ENCODE results near the gene MCM3AP.
A peak's percentile ranks its signal among the peaks of the same experiment; 100 is the strongest.

The MCM3AP gene

GRCh38 chr21:46194374-46195334 lies 90.8 kb downstream of the MCM3AP start:
- H3K9me3 ChIP-seq (ENCODE audit: insufficient read depth, low read length), result peaks cover 2% of the 10 kb centered on the region; the same call in 1 of the 2 replicates
- H3K27me3 ChIP-seq (ENCODE audit: insufficient read depth, insufficient read length), result no peaks in the 10 kb centered on the region
- peaks cover 93% of the 10 kb centered on the region for H3K36me3 ChIP-seq (ENCODE audit: insufficient read depth, insufficient read length, low read length)
- peaks cover 26% of the 10 kb centered on the region for H3K4me1 ChIP-seq (ENCODE audit: insufficient read depth, insufficient read length)
- H3K4me3 ChIP-seq (ENCODE audit: insufficient read length, low read depth), result no peak overlapping the region
- DNase-seq (ENCODE audit: low read depth, low spot score), result no peak
- TF ChIP-seq YY1 (IDR thresholded peaks at IDR 0.05; ENCODE audit: insufficient read depth, insufficient read length), result no peak
- TF ChIP-seq SUZ12 (IDR thresholded peaks at IDR 0.05; ENCODE audit: extremely low read depth, insufficient read depth, insufficient read length), result no peak
- TF ChIP-seq ZNF274 (IDR thresholded peaks at IDR 0.05; ENCODE audit: low read depth, low read length), result no peak
- no peak overlapping the region for H3K9ac ChIP-seq (ENCODE audit: insufficient read length, low read depth)

GRCh38 chr21:46193829-46194373 lies 91.5 kb downstream of the MCM3AP start:
- no peak for TF ChIP-seq SUZ12 (IDR thresholded peaks at IDR 0.05; ENCODE audit: extremely low read depth, insufficient read depth, insufficient read length)
- no peak for TF ChIP-seq ZNF274 (IDR thresholded peaks at IDR 0.05; ENCODE audit: low read depth, low read length)
- no peak for TF ChIP-seq YY1 (IDR thresholded peaks at IDR 0.05; ENCODE audit: insufficient read depth, insufficient read length)
- H3K4me1 ChIP-seq (ENCODE audit: insufficient read depth, insufficient read length), result peaks cover 31% of the 10 kb centered on the region
- H3K9ac ChIP-seq (ENCODE audit: insufficient read length, low read depth), result no peak overlapping the region
- no peaks in the 10 kb centered on the region for H3K27me3 ChIP-seq (ENCODE audit: insufficient read depth, insufficient read length)
- no peaks in the 10 kb centered on the region for H3K9me3 ChIP-seq (ENCODE audit: insufficient read depth, low read length)
- H3K36me3 ChIP-seq (ENCODE audit: insufficient read depth, insufficient read length, low read length), result peaks cover 92% of the 10 kb centered on the region
- H3K4me3 ChIP-seq (ENCODE audit: insufficient read length, low read depth), result no peak overlapping the region
- no peak for DNase-seq (ENCODE audit: low read depth, low spot score)

DNA sequence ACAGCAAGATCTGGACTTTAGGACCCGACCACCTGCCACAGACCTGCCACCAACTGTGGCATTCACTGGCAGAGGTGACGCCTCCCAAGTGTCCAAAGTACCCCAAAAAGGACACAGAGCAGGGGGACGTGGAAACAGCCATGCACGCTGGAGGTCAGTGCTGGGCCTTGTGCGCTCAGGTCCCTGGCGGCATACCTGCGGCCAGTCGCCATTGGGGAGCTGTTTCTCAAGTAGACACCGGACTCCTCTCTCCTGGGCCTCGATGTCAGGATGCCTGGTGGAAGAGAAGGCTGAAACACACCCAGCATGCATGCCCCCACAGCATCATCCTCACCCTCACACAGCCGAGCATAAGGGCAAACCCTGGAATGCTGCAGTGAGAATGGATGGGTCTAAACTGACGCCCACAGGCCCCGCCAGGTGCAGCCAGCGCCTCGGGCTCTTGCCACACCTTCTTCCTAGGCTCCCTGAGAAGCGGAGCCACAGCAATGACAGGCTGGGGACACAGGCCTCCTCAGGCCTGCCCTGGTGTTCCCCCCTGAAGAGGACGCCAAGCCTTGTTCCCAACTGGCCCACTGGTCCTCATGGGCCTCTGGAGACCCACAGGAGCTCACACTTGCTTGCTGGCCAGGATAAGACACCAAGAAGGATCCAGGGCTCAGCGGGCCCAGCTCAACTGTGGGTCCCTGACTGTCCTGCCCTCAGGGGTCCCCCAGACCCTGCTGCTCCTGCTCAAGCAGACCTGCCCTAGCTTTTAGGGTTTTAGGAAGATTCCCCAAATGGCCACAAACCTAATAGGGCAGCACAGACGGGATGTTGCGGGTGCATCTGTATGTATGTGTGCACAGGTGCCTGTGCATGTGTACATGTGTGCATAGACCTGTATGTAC lies 93.5 kb downstream of the MCM3AP start:
- Histone ChIP-seq H3K36me3 (ENCODE audit: insufficient read depth, insufficient read length, low read length) (peaks cover 88% of the 10 kb centered on the region), H3K4me3 (ENCODE audit: insufficient read length, low read depth) (no peak overlapping the region), H3K27me3 (ENCODE audit: insufficient read depth, insufficient read length) (no peaks in the 10 kb centered on the region), H3K4me1 (ENCODE audit: insufficient read depth, insufficient read length) (peaks cover 37% of the 10 kb centered on the region), H3K9ac (ENCODE audit: insufficient read length, low read depth) (peak overlapping the region; percentile 26), H3K9me3 (ENCODE audit: insufficient read depth, low read length) (no peaks in the 10 kb centered on the region)
- TF ChIP-seq ZNF274 (IDR thresholded peaks at IDR 0.05; ENCODE audit: low read depth, low read length) (no peak), SUZ12 (IDR thresholded peaks at IDR 0.05; ENCODE audit: extremely low read depth, insufficient read depth, insufficient read length) (no peak), YY1 (IDR thresholded peaks at IDR 0.05; ENCODE audit: insufficient read depth, insufficient read length) (no peak)
- DNase-seq (ENCODE audit: low read depth, low spot score), result no peak

DNA sequence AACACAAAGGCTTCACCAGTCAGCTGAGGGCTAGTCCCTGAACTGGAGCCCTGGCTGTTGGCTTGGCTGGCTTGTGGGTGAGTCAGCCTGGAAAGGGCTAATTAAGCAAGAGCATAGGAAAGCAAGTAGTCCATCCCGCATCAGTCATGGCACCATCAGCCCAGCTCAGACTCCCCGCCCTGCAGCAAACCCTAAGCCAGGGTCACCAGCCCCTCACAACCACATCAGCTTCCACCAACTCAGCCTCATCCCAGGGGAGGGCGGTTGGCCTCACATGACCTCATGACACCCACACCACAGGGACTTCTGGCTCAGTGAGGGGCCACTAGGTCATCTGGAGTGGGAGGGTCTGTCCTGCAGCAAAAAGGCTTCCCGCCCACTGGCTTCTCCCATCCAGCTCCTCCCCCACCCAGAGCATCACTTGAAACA lies 94.1 kb downstream of the MCM3AP start:
- Histone ChIP-seq H3K9ac (ENCODE audit: insufficient read length, low read depth) (peak overlapping the region; percentile 33), H3K36me3 (ENCODE audit: insufficient read depth, insufficient read length, low read length) (peaks cover 82% of the 10 kb centered on the region)

DNA sequence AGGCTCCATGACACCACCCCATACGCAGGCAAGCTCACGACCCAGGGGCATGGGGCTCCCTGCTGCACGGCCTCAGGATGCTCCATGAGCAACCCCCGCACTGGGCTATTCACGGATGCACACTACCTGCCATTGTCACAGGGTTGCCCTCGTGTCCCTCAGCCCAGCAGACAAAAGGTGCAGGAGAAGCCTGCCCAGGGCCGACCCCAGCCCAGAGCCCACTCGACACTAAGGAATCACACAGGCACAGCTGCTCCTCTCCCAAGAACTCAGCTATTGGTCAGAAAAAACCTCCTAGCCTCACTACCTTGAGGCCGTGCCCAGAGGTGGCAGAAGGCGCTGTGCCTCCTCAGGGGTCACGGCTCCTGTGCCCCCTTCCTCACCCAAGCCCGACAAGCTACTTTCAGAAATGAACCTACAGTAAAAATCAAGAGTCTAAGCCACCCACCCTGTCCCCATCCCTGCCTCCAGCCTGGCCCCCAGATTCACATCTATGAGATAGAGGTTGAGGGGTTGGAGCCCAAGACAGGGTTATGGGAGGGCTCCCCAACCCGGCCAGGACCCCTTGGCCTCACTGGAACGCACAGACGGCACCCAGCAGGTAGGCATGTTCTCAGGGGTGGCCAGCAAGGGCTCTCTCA lies 94.8 kb downstream of the MCM3AP start:
- peaks cover 75% of the 10 kb centered on the region for H3K36me3 ChIP-seq (ENCODE audit: insufficient read depth, insufficient read length, low read length)

More for the DNA sequence above, 94.1 kb downstream of the MCM3AP start:
- no peak overlapping the region for H3K4me3 ChIP-seq (ENCODE audit: insufficient read length, low read depth)
- H3K4me1 ChIP-seq (ENCODE audit: insufficient read depth, insufficient read length), result peaks cover 37% of the 10 kb centered on the region
- H3K27me3 ChIP-seq (ENCODE audit: insufficient read depth, insufficient read length), result no peaks in the 10 kb centered on the region
- no peaks in the 10 kb centered on the region for H3K9me3 ChIP-seq (ENCODE audit: insufficient read depth, low read length)
- TF ChIP-seq SUZ12 (IDR thresholded peaks at IDR 0.05; ENCODE audit: extremely low read depth, insufficient read depth, insufficient read length), result no peak
- TF ChIP-seq ZNF274 (IDR thresholded peaks at IDR 0.05; ENCODE audit: low read depth, low read length), result no peak
- TF ChIP-seq YY1 (IDR thresholded peaks at IDR 0.05; ENCODE audit: insufficient read depth, insufficient read length), result no peak
- no peak for DNase-seq (ENCODE audit: low read depth, low spot score)

DNA sequence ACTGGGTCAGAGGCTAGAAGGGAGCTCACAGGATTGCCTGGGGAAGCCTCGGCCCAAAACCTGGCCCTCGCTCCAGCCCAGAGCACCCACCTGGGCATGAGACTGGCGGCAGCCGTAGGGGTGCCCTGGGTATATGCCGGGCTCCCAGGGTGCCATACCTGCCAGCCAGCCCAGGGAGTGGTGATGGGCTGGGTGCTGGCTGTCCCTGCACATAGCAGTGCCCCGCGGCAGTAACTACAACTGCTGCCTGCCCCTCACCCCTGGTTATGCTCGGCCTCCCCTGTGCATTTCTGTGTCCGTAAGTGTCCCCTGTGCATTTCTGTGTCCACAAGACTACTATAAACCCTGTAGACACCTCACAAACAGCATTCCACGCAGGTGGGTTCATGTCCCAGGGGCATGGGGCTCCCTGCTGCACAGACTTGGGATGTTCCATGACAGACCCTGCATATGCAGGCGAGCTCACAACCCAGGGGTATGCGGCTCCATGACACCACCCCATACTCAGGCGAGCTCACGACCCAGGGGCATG lies 95.4 kb downstream of the MCM3AP start:
- Histone ChIP-seq H3K9ac (ENCODE audit: insufficient read length, low read depth) (peak overlapping the region; percentile 39), H3K27me3 (ENCODE audit: insufficient read depth, insufficient read length) (no peaks in the 10 kb centered on the region), H3K36me3 (ENCODE audit: insufficient read depth, insufficient read length, low read length) (peaks cover 69% of the 10 kb centered on the region), H3K9me3 (ENCODE audit: insufficient read depth, low read length) (no peaks in the 10 kb centered on the region), H3K4me3 (ENCODE audit: insufficient read length, low read depth) (no peak overlapping the region), H3K4me1 (ENCODE audit: insufficient read depth, insufficient read length) (peaks cover 34% of the 10 kb centered on the region)
- no peak for TF ChIP-seq YY1 (IDR thresholded peaks at IDR 0.05; ENCODE audit: insufficient read depth, insufficient read length)
- TF ChIP-seq ZNF274 (IDR thresholded peaks at IDR 0.05; ENCODE audit: low read depth, low read length), result no peak
- TF ChIP-seq SUZ12 (IDR thresholded peaks at IDR 0.05; ENCODE audit: extremely low read depth, insufficient read depth, insufficient read length), result no peak
- no peak for DNase-seq (ENCODE audit: low read depth, low spot score)

More for the DNA sequence above, 94.8 kb downstream of the MCM3AP start:
- Histone ChIP-seq H3K4me1 (ENCODE audit: insufficient read depth, insufficient read length) (peaks cover 34% of the 10 kb centered on the region), H3K9ac (ENCODE audit: insufficient read length, low read depth) (peak overlapping the region; percentile 33), H3K4me3 (ENCODE audit: insufficient read length, low read depth) (no peak overlapping the region), H3K27me3 (ENCODE audit: insufficient read depth, insufficient read length) (no peaks in the 10 kb centered on the region), H3K9me3 (ENCODE audit: insufficient read depth, low read length) (no peaks in the 10 kb centered on the region)
- DNase-seq (ENCODE audit: low read depth, low spot score), result no peak
- no peak for TF ChIP-seq YY1 (IDR thresholded peaks at IDR 0.05; ENCODE audit: insufficient read depth, insufficient read length)
- TF ChIP-seq ZNF274 (IDR thresholded peaks at IDR 0.05; ENCODE audit: low read depth, low read length), result no peak
- TF ChIP-seq SUZ12 (IDR thresholded peaks at IDR 0.05; ENCODE audit: extremely low read depth, insufficient read depth, insufficient read length), result no peak

Measured in NT2/D1 (cell line).